NCI-H2227 treated with DMSO at 0.1 percent for 48 hours (cell line): ENCODE results near the gene NUDT22.
A peak's percentile ranks its signal among the peaks of the same experiment; 100 is the strongest.
"Not testable (repeated sequence)": the region's sequence is repeated elsewhere in the genome, so short reads cannot be mapped to it uniquely, and the experiment has no call there.

Experiments
- DNase-seq: peaks from one replicate; lab custom pipeline; 2025; lab: John Stamatoyannopoulos, UW

NUDT22 gene

DNA sequence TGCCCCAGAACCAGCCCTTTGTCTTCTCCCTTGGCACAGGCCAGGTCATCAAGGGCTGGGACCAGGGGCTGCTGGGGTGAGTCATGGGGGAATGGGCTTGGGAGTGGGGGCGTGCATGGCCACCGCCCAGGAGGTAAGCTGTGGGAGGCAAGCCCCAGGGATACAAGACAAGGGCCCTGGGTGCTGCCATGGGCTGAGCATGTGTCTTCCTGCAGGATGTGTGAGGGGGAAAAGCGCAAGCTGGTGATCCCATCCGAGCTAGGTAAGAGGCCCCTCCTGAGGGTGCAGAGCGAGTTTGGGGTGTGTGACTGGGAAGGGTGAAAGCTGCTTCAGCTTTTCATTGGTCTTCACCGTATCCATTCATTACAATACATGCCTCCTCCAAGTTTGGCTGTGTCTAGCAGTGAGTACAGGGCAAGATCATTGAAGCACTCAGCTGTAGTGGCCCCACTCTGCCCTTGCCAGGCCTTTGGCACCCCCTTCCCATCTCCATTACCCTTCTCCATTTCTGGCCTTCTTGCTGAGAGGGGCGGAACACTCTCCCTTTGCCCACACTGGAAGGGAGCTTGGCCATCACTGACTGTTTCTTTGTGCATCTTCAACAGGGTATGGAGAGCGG lies 17.3 kb downstream of the NUDT22 start:
- DNase-seq: no peak

DNA sequence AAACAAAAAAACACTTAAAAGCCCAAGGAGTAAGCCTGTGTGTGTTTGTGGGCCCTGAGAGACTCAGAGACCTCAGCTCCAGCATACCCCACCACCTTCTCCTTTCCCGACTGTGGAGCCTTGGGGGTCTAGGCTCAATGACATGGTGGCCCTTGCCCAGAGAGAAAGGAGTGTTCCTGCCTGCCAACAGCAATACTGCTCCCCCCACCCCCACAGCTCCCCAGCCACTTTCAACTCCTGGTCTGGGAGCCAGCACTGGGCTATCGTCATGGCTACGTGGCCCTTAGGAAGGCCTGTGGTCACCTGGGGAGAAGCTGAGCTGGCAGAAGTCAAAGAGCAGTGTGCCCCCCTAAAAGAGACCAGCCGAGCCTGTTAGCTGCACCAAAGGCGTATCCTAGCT lies 18.0 kb downstream of the NUDT22 start:
- no peak for DNase-seq

DNA sequence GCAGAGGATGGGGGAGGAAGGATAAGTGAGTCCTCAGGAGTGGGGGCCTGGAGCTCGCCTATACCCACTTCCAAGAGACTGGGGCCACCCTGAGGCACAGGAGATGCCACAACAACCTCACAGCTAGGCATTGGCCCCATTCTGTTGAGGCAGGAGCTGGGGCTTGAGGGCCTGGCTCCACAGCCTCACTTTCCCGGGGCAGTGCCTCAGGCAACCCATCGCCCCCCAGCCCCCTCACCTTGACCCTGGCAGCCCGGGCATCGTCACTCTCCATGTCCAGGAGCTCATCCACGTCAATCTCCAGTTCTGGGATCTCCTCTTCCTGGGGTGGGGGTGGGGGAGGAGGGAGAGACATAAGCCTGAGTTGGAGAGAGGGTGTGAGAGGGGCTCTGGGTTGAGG lies 18.9 kb downstream of the NUDT22 start:
- DNase-seq: no peak

DNA sequence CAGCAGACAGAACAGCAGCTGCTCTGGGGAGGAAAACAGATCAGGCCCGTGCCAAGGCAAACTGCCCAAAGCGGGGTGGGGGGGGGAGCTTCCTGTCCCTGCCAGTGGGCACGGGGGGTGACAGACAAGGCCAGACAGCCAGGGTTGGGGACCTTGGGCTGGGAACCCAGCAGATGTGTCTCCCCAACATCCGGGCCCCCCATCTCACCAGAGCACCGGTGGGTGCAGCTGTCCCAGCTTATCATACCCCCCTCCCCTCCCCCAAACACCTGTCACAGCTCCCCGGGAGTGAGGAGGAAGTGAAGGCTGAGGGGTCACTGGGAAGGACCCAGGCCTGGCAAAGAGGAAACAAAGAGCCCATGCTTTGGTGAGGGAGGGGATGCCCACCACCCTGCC lies 19.3 kb downstream of the NUDT22 start:
- no peak for DNase-seq

DNA sequence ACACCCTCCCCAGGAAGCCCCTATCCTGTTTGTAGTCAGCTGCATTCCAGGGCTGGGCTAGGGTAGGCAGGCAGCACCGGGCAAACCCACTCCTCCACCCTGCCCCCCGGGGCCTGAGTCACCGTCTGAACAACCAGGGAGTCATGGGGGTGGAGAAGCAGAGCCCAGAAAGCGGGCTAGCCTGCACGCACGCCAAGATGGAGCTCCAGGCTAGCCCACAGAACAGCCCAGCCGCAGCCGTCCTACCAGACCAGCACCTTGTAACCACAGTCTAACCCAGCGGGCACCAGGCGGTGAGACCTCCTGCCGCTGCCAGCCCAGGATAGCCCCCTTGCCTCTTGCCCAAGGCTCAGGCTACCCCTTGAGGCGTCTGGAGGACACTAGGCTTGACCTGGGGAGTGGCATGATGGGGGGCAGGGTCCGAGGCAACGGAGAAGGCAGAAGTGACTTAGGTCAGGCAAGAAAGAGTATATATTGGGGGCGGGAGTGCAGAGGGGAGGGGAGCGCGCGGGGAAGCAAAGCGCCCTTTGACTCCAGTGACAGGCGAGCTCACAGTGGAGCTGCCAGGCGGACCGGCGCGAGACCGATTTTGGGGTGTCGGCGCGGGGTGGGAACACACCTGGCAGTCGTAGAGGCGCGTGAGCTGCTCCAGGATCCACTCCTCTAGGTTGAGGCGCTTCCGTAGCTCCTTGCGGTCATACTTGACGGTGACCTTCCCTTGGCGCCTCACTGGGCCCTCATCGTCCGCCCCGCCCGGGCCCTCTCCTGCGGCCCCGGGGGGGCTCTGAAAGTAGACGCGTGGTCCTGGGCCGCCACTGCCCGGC lies 19.9 kb downstream of the NUDT22 start:
- DNase-seq: no peak

DNA sequence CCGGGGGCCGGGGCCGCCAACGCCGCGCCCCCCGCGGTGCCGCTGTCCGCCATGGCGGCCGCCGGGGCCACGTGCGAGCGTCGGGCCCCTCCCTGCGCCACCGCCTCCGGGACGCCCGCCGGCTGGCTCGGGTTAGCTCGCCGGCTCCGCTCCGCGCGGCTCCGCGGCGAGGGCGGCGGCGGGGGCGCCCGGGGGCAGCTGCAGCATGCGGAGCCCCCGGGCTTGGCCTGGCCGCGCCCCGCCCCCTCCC lies 20.5 kb downstream of the NUDT22 start:
- DNase-seq: not testable (repeated sequence)

DNA sequence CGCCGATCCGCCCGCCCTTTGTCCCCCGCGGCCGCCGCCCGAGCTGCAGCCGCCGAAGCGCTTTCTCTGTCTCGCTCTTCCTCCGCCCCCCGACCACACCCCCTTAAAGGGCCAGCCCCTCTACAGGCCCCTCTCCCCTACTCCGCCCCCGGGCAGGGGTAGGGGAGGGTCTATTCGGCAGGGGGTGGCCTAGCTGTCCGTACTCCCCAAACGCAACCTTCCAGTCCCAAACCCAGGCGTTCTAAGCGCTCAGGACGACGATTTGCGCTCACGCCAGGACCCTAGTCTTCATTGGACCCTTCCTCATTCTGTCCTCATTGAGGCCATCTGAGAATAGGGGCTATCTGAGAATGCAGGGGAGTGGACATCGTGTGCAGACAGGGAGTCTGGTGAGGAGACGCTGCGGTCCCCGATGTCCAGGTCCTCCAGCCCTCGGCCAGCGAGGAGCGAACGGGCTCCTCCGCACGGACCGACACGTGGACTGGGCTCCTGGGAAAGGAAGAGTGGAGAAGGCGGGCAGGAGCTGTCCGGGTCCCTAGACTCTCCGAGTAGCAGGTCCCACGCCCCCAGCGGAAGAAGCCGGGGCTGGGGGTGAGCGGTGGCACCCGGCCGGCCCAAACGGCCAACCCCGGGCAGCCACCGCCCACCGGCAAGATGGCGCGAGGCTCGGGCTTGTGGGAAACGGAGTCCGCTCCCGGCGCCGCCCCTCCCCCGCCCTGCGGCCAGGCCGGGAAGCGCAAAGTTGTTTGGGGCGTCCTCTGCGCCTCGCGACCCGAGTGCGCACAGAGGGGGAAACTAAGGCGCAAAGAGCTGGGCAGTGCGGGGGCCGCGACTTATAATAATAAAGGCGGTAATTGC lies 21.0 kb downstream of the NUDT22 start, which contains the start of gene PPP1R14B:
Gene PPP1R14B, minus strand, starts transcription at position 73 of the 858 bp plus-strand sequence. CDS start 270 bp downstream, outside the sequence.
- peak; percentile 85 for DNase-seq

DNA sequence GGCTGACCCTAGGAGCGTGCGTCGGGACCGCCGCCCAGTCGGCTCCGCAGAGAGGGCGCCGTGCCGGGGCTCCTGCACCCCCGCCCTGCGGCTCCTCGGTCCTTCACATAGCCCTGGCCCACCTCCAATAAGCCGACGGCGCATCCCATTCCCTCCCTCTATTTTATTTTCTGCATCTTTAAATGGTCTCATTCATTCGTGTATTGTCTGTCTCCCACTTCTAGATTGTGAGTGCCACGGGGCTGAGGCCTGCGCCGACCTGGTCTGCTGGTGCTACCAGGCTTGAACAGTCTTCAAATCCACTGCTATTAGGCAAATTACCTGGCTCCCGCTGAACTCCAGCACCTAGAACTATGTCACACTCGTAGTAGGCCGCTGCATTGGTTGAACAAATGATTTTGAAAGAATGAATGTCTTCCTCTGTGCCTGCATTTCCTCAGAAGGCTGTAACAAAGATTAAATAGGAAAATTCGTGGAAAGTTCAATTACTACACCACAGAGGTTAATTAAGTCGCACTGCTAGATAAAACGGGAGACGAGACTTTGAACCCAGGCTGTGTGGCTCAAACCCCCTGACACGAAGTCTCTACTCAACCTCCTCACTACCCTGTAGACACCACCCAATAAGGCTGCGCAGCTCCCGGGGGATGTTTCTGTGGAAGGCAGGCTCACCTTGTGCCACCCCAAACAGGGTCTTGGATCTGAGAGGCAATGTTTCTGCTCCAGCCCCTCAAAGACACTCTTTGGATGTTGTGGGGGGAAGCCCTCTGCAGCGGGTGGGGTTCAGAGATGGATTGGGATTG lies 21.9 kb downstream of the NUDT22 start:
- peak; percentile 26 for DNase-seq

DNA sequence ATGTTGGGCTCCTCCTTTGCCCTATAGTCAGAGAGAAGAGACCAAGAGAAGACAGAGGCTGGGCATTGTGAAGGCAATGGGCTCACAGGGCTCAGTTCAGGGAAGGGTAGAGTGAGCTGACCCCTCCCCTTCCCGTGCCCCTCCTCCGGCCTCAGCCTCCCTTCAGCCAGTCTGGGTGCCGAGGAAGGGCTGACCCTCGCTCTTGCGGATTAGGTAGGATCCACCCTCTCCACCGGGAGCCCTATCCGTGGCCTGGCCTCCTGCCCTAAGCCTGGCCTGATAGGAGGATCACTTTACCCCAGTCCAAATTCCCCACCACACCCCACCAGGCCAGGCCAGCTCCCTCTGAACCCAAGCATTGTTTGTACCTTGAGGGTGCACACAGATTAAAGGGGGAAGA lies 22.5 kb downstream of the NUDT22 start:
- no peak for DNase-seq

DNA sequence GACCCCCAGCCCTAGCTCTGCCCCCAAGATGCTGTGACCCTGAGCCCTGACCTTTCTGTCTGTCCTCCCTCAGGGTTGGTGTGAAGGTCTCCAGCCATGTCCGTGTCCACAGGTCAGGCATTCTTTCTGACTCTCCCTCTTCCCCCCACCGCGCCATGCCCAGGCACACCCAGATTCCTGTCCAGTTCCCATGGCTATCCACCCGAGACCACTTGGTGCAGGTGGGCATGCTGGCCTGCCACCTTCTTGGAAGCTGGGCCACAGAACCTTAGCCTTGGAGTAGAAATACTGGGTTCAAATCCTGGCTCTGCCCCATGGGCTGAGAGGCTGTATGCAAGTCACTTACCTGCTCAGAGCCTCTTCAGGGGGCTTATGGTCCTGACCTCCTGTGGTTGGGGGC lies 23.0 kb downstream of the NUDT22 start:
- no peak for DNase-seq

DNA sequence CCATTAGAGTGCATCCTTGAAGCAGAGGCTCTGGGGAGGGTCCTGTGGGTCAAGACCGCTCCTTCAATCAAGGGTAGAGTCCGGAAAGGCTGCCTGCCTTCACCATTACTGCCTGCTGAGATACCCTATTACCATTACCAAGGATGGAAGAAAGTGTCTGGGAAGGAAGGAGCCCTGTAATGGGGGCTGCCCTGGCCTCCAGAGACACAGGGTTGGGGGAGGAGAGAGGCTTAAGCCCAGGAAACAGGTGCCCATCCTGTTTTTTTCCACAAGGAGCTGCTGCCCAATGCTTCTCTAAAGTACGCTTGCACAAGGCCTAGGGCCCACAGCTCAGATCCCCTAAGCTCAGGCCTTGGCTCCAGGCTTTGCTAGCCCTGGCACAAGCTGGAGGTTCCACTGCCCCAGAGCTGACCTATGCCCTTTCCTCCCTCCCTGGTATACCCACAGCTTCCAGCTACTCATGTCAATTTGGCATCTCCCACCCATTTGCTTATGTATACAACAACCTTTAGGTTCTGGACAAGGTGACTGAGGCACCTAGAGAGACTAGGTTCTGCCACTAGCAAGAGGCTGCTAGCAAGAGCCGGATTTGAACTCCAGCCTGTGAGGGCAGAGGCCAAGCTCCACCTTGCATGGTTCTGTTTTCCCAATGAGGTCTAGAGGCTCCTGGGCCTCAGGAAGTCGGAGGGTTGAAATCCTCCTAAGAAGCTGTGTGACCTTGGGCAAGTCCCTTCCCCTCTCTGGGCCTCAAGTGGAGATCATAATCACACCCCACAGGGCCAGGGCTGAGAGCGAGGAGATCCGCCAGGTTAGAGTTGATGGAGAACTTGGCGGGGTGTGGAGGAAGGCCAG lies 23.7 kb downstream of the NUDT22 start:
- DNase-seq: peak; percentile 67

DNA sequence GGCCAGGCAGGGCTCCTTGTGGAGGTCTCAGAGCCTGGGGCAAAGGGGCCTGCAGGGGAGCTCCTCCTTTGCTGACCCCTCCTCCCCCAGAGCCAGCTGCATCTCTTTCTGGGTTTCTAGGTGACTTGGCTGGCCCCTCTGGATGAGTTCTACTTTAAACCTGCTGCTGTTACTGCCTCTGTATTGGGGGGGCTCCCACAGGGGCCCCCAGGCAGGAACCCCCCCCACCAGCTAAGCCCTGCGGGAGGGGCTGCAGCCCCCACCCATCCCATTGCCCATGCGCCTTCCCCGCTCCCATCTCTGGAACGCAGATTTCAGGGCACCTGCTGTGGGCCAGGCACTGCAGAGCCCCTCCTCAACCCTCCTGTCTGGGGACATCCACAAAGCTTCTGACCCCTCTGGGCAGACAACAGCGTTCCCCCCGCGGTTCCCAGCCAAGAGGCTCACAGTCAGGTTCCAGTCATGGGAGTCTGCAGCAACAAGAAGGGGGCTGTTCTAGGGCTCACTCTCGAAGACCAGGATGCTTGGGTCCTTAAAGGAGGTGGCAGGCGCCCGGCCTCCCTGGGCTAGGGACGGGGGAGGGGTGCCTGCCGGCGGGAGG lies 24.4 kb downstream of the NUDT22 start:
- DNase-seq: no peak

DNA sequence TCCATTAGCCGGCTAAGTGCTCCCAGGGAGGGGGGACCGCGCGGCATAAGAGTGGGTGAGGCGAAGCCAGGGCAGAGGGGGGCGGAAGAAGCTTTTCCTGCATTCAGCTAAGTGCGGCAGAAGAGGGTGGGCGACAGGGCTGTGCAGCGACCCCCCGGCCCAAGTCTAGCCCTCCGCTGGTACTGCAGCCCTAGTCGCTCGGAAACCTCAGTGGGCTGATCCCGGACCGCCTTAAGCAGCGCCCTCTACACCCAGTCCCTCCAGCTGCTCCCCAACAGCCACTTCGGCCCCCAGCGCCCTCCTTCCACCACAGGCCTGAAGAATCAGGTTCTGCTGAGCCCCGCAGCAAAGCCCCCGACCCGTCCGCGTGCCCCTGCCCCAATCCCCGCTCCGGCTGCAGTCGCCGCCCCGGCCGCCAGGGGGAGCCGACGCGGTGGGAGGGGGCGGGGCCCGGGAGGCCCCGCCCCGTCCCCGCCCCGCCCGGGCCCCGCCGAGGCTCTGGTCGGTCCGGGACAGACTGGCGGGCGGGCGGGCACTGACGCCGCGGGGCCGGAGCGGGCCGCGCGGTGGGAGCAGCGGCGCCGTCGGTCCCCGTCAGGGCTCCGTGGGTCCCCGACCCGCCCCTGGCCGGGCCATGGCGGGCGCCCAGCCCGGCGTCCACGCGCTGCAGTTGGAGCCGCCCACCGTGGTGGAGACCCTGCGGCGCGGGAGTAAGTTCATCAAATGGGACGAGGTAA lies 25.1 kb downstream of the NUDT22 start, which contains the start of gene PLCB3:
Gene PLCB3, plus strand, starts transcription at position 515 of the 737 bp plus-strand sequence. Its CDS starts 120 bp downstream, at position 635.
- peak; percentile 17 for DNase-seq

DNA sequence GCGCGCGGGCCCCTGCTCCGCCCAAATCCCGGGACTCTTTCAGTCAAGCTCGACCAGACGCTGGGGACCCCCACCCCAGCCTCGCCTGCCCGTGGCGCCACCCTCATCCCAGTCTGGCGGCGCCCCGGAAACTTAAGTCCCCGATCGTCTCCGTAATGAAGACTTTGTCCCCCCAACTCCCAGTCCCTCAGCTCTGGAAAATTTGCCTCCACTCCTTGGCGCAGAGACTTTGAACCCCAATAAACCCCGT lies 25.6 kb downstream of the NUDT22 start:
- DNase-seq: no peak

DNA sequence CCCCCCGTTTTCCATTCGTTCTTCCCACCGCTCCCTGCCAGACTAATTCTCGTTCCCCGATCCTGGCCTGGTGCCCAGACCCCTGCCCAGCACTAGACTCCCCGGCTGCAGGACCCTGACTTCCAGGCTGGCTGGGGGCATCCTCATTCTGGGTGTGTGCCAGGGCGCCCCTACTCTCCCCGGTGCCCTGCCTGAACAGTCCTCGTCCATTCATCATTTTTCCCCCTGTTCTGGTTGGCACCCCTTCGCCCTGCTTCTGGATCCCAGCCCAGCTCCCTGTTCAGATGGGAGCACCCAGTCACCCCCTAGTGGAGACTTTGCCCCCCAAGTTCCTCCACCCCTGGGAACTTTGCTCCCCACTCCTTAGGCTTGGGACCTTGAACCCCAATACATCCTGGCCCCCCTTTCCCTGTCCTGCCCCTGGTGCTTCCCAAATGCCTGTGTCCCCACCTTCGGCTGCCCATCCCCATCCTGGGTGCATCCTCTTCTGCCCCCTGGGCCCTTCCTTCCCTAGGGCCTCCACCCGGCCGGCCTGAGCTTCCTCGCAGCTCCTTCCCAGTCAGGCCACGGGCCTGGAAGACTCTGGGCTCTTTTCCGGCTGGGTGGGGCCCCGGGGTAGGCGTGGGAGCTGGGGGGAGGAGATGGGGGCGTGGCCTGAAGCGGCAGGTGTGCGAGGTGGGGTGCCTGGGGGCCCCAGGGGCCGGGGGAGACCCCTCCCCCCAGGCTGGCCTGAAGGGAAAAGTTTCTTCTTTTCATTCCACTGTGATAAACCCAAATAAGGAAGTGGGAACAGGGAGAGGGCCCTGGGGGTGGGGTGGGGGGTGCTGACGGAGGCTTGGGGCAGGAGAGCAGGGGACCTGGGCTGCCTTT lies 26.2 kb downstream of the NUDT22 start:
- no peak for DNase-seq

DNA sequence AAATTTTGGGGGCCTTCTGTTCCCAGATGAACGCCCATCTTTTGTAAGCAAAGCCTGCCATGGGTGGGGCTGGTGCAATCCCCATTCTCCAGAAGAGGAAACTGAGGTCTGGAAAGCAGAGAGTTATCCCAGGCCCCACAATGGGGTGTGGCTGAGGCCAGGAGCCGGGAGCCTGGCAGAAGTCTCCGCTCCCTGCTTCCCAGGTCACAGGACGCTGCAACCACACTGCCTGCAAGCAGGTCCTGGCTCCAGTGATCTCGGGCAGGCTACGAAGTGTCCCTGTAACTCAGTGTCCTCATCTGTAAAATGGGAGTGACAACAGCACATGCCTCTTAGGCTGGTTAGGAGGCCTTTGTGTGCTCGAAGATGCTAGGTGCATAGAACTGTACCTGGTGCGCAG lies 27.0 kb downstream of the NUDT22 start:
- DNase-seq: no peak

DNA sequence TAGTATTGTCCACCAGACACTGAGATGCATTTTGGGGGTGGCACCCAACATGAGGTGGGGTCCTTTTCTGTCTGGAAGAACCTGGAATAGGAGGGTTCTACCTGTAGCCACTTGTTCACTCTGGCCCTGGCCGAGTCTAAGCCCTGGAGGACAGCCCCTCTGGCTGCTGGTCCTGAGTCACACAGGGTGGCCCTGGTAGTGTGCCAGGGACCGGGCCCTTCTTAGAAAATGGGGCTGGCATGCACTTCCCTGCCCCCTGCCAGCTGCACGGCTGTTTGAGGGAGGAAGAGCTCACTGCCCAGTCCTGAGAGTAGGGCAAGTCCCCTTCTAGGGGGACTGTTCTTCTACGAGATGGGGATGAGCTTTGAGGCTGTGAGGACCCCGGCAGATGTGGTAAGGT lies 27.4 kb downstream of the NUDT22 start:
- no peak for DNase-seq

DNA sequence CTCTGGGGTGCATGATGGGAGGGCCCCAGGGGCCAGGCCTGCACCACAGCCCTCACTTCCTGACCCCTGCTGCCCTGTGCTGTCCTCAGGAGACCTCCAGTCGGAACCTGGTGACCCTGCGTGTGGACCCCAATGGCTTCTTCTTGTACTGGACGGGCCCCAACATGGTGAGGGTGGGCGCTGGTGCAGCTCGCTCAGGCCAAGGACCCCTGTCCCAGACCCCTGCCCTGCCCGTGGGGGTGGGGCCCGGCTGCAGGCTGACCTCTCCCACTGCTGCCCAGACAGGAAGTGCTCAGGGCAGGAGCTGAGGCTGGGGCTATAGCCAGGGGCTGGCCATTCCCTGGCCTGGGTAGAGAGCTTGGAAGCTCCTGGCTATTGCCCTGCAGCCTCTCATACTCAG lies 28.3 kb downstream of the NUDT22 start:
- no peak for DNase-seq
